Lung (tissue), 12 donors: ENCODE results near the gene HMG20A. TPM values are rescaled to one million over a fixed set of nuclear protein-coding genes. Genes with fewer than 3 reads are reported as not detected.

Source experiments
- ATAC-seq: fragments of 200-7000 bp; cut with Tn5 transposase; one replicate; pipeline ENCODE4 v1.9.1; 2020; ENCODE audit warnings: moderate number of reproducible peaks; ENCODE audit not compliant: insufficient read depth, low FRiP score
- DNase-seq, 3 donors: peaks; one replicate each; pipeline ENCODE4 v3.0.0-alpha.2; 2013 to 2017
- H3K27ac ChIP-seq, 2 donors: one replicate each; pipeline ENCODE4 v1.5.1; 2013; ENCODE audit warnings: mild to moderate bottlenecking in 2 of 2, moderate library complexity in 2 of 2, control low read depth in 1 of 2, inconsistent platforms in 1 of 2, low read depth in 1 of 2, low read length in 1 of 2
- H3K27me3 ChIP-seq, 3 donors: one replicate each; pipeline ENCODE4 v1.5.1; 2013; ENCODE audit warnings: low read length in 2 of 3; ENCODE audit not compliant: control insufficient read depth in 3 of 3, insufficient read depth in 3 of 3
- H3K36me3 ChIP-seq, 4 donors: one replicate each; pipeline ENCODE4 v1.5.1; 2013; ENCODE audit warnings: low read length in 4 of 4, mild to moderate bottlenecking in 1 of 4, moderate library complexity in 1 of 4; ENCODE audit not compliant: control insufficient read depth in 4 of 4, insufficient read depth in 4 of 4
- H3K4me1 ChIP-seq, 5 donors: one replicate each; pipeline ENCODE4 v1.5.1; 2013; ENCODE audit warnings: low read length in 5 of 5, mild to moderate bottlenecking in 2 of 5, moderate library complexity in 1 of 5; ENCODE audit not compliant: control insufficient read depth in 5 of 5, insufficient read depth in 5 of 5
- H3K4me3 ChIP-seq: one replicate; pipeline ENCODE4 v1.5.1; 2013; ENCODE audit warnings: mild to moderate bottlenecking, control low read depth, moderate library complexity
- H3K9ac ChIP-seq, 2 donors: one replicate each; pipeline ENCODE4 v1.5.1; 2013; ENCODE audit warnings: low read length in 2 of 2, control low read depth in 1 of 2; ENCODE audit not compliant: insufficient read depth in 1 of 2
- H3K9me3 ChIP-seq, 4 donors: one replicate each; pipeline ENCODE4 v1.5.1; 2013; ENCODE audit warnings: low read length in 3 of 4, mild to moderate bottlenecking in 1 of 4, moderate library complexity in 1 of 4; ENCODE audit not compliant: control insufficient read depth in 4 of 4, insufficient read depth in 3 of 4
- WGBS, 2 donors: extraction: QIAGEN DNeasy Blood & Tissue Kit; methylation state at CpG; one replicate each; pipeline ENCODE4 v1.1.7; 2013; 5-methylcytosine and 5-hydroxymethylcytosine counted together
- polyA plus RNA-seq, 2 donors: library from polyadenylated mRNA; stranded (reverse); fragments of 200-250 nt; gene quantifications; one replicate each; pipeline ENCODE4 v1.2.1, GENCODE V29; 2013
- total RNA-seq, 2 donors: library from RNA; depleted of rRNA in 1 of 2; stranded (reverse); fragments of >200 nt in 1 of 2; gene quantifications; one replicate each; pipeline ENCODE4 v1.2.1, GENCODE V29; 2014 to 2021
- TF ChIP-seq, protein P1 (sequence below): IDR thresholded peaks from 2 replicates; pipeline ENCODE4 v1.5.1; 2012; ENCODE audit warnings: mild to moderate bottlenecking; ENCODE audit errors: control extremely low read depth, extremely low read depth
- donor health status: control.
- donor health status: control.
- donor health status: Bipolar disorder and iron deficiency.
- donor health status: healthy.
- donor health status: DM: yes; HTN: yes; CAD: no.

The HMG20A gene
- total and polyA plus RNA-seq, 4 donors = 12.7 to 63.9 (median 23.4) TPM

DNA sequence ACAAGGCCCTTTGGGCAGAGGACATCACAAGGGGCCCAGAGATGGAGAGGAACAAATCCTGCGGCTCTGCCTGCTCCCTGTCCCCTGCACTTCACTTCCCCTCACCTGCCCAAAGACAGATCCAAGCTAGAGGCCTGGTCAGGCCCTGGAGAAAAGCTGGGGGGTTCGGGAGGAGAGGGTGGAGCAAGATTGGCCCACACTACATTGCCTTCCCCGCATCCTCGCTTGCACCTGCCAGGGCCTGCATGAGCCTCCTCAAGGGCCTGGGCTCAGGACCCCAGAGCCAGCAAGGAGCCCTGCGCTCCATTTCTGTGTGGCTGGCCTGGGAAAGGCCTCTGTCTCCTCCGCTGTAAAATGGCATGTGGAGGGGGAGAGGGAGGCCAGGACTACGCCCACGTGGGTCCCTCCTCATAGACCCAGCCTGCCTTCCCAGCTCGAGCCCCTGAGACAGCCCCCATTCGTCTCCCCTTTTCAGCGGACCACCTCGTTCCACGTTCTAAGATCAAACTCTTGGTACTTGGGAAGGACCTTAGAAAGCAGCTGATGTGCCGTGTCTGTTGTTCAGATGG is 106.0 kb downstream of the HMG20A start:
- no peaks in the 10 kb centered on the region for H3K9me3 ChIP-seq
- peak overlapping the region in 1 of 2 donors; percentile 9 for H3K27ac ChIP-seq
- ATAC-seq = no peak
- H3K4me3 ChIP-seq = no peak overlapping the region
- TF ChIP-seq, protein P1, sequence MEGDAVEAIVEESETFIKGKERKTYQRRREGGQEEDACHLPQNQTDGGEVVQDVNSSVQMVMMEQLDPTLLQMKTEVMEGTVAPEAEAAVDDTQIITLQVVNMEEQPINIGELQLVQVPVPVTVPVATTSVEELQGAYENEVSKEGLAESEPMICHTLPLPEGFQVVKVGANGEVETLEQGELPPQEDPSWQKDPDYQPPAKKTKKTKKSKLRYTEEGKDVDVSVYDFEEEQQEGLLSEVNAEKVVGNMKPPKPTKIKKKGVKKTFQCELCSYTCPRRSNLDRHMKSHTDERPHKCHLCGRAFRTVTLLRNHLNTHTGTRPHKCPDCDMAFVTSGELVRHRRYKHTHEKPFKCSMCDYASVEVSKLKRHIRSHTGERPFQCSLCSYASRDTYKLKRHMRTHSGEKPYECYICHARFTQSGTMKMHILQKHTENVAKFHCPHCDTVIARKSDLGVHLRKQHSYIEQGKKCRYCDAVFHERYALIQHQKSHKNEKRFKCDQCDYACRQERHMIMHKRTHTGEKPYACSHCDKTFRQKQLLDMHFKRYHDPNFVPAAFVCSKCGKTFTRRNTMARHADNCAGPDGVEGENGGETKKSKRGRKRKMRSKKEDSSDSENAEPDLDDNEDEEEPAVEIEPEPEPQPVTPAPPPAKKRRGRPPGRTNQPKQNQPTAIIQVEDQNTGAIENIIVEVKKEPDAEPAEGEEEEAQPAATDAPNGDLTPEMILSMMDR = no peak
- no peaks in the 10 kb centered on the region for H3K36me3 ChIP-seq
- peaks cover 4 to 46% (median 15%) of the 10 kb centered on the region in 5 donors for H3K4me1 ChIP-seq
- peak overlapping the region in 1 of 2 donors; percentile 40 for H3K9ac ChIP-seq
- H3K27me3 ChIP-seq = no peaks in the 10 kb centered on the region
- DNase-seq = no peak
- WGBS, 2 donors = 85 to 88% methylated on average over 14 of the region's 14 CpGs

DNA sequence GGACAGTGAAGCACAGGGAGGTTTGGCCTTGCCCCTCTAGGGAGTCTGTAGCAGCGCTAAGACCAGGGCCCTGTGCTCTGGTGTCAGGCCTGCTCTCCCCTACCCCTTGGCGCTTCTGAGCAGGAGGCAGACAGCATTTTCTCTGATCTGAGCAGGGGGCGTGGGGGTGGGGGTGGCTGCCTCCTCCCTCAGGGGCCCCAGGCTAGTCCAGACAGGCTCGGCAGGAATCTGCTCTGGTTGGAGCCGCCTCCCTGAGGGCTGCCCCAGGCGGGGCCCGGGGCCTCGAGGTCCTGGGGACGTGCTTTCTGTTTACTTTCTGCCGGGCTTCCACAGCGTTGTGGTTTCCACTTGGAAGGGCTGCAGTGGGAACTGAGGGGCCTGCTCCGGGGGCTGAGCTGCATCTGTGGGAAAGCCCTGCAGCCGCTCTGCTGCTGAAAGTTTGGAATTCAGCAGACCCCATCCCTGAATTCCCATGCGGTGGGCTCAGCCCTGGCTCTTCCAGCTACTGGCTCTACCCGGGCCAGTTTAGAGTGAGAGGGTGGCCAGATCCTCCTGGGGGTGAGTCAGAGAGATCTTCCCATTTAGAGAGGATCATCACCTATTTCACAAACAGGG is 106.6 kb downstream of the HMG20A start:
- H3K4me3 ChIP-seq = no peak overlapping the region

DNA sequence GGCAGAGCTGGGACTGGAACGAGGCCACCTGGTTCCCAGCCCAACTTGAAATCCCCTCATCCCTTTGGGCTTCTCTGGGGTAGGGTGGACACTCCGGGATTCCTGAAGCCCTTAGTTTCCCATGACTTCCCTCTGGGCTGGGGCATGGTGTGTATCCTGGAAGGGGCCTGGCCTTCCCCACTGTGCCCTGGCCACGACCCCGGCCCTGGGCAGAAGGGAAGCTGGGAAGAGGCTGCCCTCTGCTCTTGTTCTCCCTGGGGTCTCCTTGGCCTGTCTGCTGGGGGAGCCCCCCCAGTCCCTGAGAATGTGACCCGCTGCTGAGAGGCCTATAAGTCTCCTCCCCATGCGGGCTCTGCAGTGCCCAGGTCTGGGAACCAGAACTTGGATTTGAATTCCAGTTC is 107.1 kb downstream of the HMG20A start:
- Histone ChIP-seq H3K27ac (peak overlapping the region in 1 of 2 donors; percentile 3), H3K27me3 (no peaks in the 10 kb centered on the region), H3K9me3 (no peaks in the 10 kb centered on the region), H3K4me3 (no peak overlapping the region), H3K9ac (peak overlapping the region in 1 of 2 donors; percentile 23), H3K4me1 (peaks cover 4 to 49% (median 15%) of the 10 kb centered on the region in 5 donors), H3K36me3 (no peaks in the 10 kb centered on the region)
- TF ChIP-seq, protein P1 = no peak
- 81 to 86% methylated on average over 6 of the region's 6 CpGs for WGBS, 2 donors
- ATAC-seq (peak; percentile 16), DNase-seq (peak in 2 of 3 donors; percentile 18 to 53)

More for the DNA sequence above, 106.6 kb downstream of the HMG20A start:
- H3K9ac ChIP-seq = peak overlapping the region in 1 of 2 donors; percentile 40
- H3K27me3 ChIP-seq = no peaks in the 10 kb centered on the region
- peaks cover 4 to 46% (median 15%) of the 10 kb centered on the region in 5 donors for H3K4me1 ChIP-seq
- DNase-seq (peak; percentile 87 to 94 (median 89)), ATAC-seq (no peak)
- WGBS, 2 donors = 25 to 35% methylated on average over 15 of the region's 15 CpGs
- H3K36me3 ChIP-seq = no peaks in the 10 kb centered on the region
- peak overlapping the region in 1 of 2 donors; percentile 9 for H3K27ac ChIP-seq
- H3K9me3 ChIP-seq = no peaks in the 10 kb centered on the region
- TF ChIP-seq, protein P1 = no peak
